CD8-positive, alpha-beta memory T cell (primary cell): ENCODE measurements around the gene PLEKHG2. TPM values are rescaled to one million over a fixed set of nuclear protein-coding genes. Genes with fewer than 3 reads are reported as not detected.

ENCODE experiments used
- CTCF ChIA-PET: fragments of 350-600 bp; sonication (Branson Sonifier 250); formaldehyde crosslinking; loops from one replicate; lab custom pipeline; 2021; ENCODE audit warnings: antibody characterized with exemption; lab: Charles Lee
- POLR2A ChIA-PET: fragments of 350-600 bp; sonication (Branson Sonifier 250); formaldehyde crosslinking; loops from one replicate; lab custom pipeline; 2021; ENCODE audit warnings: antibody characterized with exemption; lab: Charles Lee
- DNase-seq, 5 donors: peaks; one replicate each; pipeline versions ENCODE4 v3.0.0 to v3.0.0-alpha.2; 2020 to 2022; ENCODE audit warnings: mixed read lengths in 1 of 5
- H3K27ac ChIP-seq: one replicate; pipeline ENCODE4 v1.7.0; 2013; ENCODE audit warnings: low read depth, mild to moderate bottlenecking, low read length, moderate library complexity
- H3K27me3 ChIP-seq: 2 replicates; pipeline ENCODE4 v1.7.0; 2013; ENCODE audit warnings: low read length, mild to moderate bottlenecking; ENCODE audit not compliant: insufficient read depth, poor library complexity, severe bottlenecking
- H3K36me3 ChIP-seq: 2 replicates; pipeline ENCODE4 v1.7.0; 2013; ENCODE audit warnings: mild to moderate bottlenecking, low read length, moderate library complexity; ENCODE audit not compliant: insufficient read depth
- H3K4me1 ChIP-seq: 2 replicates; pipeline ENCODE4 v1.7.0; 2013; ENCODE audit warnings: mild to moderate bottlenecking, low read length, moderate library complexity; ENCODE audit not compliant: insufficient read depth
- H3K4me3 ChIP-seq: 2 replicates; pipeline ENCODE4 v1.7.0; 2013; ENCODE audit warnings: mild to moderate bottlenecking, low read length
- H3K9me3 ChIP-seq: 2 replicates; pipeline ENCODE4 v1.7.0; 2013; ENCODE audit warnings: mild to moderate bottlenecking, low read length
- H3K27ac Mint-ChIP-seq, 8 donors: one replicate each; pipeline ENCODE4 v1.8.0; 2020 to 2021; ENCODE audit warnings: mixed read lengths in 8 of 8, mild to moderate bottlenecking in 6 of 8, inconsistent platforms in 3 of 8, moderate library complexity in 3 of 8
- H3K27me3 Mint-ChIP-seq, 2 donors: one replicate each; pipeline ENCODE4 v1.8.0; 2020 to 2021; ENCODE audit warnings: mixed read lengths in 2 of 2, mild to moderate bottlenecking in 1 of 2, moderate library complexity in 1 of 2
- H3K36me3 Mint-ChIP-seq, 3 donors: one replicate each; pipeline ENCODE4 v1.8.0; 2020 to 2021; ENCODE audit warnings: mixed read lengths in 3 of 3, inconsistent platforms in 1 of 3, mild to moderate bottlenecking in 1 of 3
- H3K4me1 Mint-ChIP-seq, 3 donors: one replicate each; pipeline ENCODE4 v1.8.0; 2020 to 2021; ENCODE audit warnings: mixed read lengths in 3 of 3, inconsistent platforms in 1 of 3, mild to moderate bottlenecking in 1 of 3
- H3K4me3 Mint-ChIP-seq, 7 donors: one replicate each; pipeline ENCODE4 v1.8.0; 2020 to 2021; ENCODE audit warnings: mixed read lengths in 7 of 7, mild to moderate bottlenecking in 6 of 7, moderate library complexity in 4 of 7, inconsistent platforms in 2 of 7
- H3K9me3 Mint-ChIP-seq, 5 donors: one replicate each; pipeline ENCODE4 v1.8.0; 2020 to 2022; ENCODE audit warnings: mixed read lengths in 5 of 5, mild to moderate bottlenecking in 3 of 5, moderate library complexity in 2 of 5, inconsistent platforms in 1 of 5
- polyA plus RNA-seq: library from polyadenylated mRNA; unstranded; fragments of 300-500 nt; fragmentation: Illumina TruSeq; gene quantifications from one replicate; pipeline ENCODE4 v1.2.3, GENCODE V29; 2021
- total RNA-seq, 2 experiments: library from RNA; stranded (reverse); gene quantifications; one replicate each; pipeline ENCODE4 v1.2.3, GENCODE V29; 2021

Gene PLEKHG2
- total and polyA plus RNA-seq, 3 experiments from 2014 or later = 4.0 to 36.4 (median 35.2) TPM

- ChIA-PET CTCF (interaction anchor here (1.2 to 8.9 kb wide), 3 partner anchors 9 to 35 kb away, joined by 6 to 207 read pairs (median 7); partner anchors contain the start of genes MED29, PAF1, PLEKHG2 and RPS16), POLR2A (interaction anchor here (0.7 to 3.1 kb wide), 3 partner anchors 9 to 94 kb away, joined by 3 to 38 read pairs (median 17); partner anchors contain the start of gene PLEKHG2)
- no peaks in the 10 kb centered on the region for H3K27me3 ChIP-seq
- no peaks in the 10 kb centered on the region for H3K9me3 ChIP-seq
- peak overlapping the region in 6 of 7 donors; percentile 28 to 73 (median 64) for H3K4me3 Mint-ChIP-seq
- no peaks in the 10 kb centered on the region for H3K9me3 Mint-ChIP-seq
- peak overlapping the region; percentile 81 to 100 (median 99) for H3K27ac Mint-ChIP-seq
- H3K4me1 Mint-ChIP-seq = peaks cover 44 to 76% (median 60%) of the 10 kb centered on the region in 3 donors
- H3K4me3 ChIP-seq = no peak overlapping the region
- no peak for DNase-seq
- H3K4me1 ChIP-seq = peaks cover 75% of the 10 kb centered on the region
- no peaks in the 10 kb centered on the region for H3K27me3 Mint-ChIP-seq
- H3K36me3 Mint-ChIP-seq = peaks cover 3 to 22% (median 4%) of the 10 kb centered on the region in 3 donors
- peaks cover 9% of the 10 kb centered on the region for H3K36me3 ChIP-seq
- no peak overlapping the region for H3K27ac ChIP-seq
Observed at GRCh38 chr19:39400061-39400460, 12.4 kb upstream of the PLEKHG2 start.

- H3K4me3 ChIP-seq = peak overlapping the region; percentile 32
- ChIA-PET CTCF (interaction anchor here (0.8 to 8.9 kb wide), 6 partner anchors 10 to 279 kb away, joined by 3 to 207 read pairs (median 6); partner anchors contain the start of genes MED29, PAF1, PLEKHG2 and RPS16), POLR2A (interaction anchor here (0.5 to 3.1 kb wide), 9 partner anchors 8 to 191 kb away, joined by 3 to 38 read pairs (median 5); partner anchors contain the start of genes MED29, PAF1, PLEKHG2 and RPS16)
Observed at GRCh38 chr19:39401070-39401548, 11.4 kb upstream of the PLEKHG2 start.

GRCh38 chr19:39401549-39402345 is 10.7 kb upstream of the PLEKHG2 start:
- Histone ChIP-seq H3K27me3 (no peaks in the 10 kb centered on the region), H3K4me1 (peaks cover 88% of the 10 kb centered on the region), H3K9me3 (no peaks in the 10 kb centered on the region), H3K4me3 (peak overlapping the region; percentile 10), H3K36me3 (peaks cover 5% of the 10 kb centered on the region), H3K27ac (peak overlapping the region; percentile 99)
- peaks cover 0 to 3% of the 10 kb centered on the region in 2 donors for H3K27me3 Mint-ChIP-seq
- peaks cover 0 to 1% (median 0%) of the 10 kb centered on the region in 5 donors for H3K9me3 Mint-ChIP-seq
- peaks cover 53 to 88% (median 71%) of the 10 kb centered on the region in 3 donors for H3K4me1 Mint-ChIP-seq
- H3K27ac Mint-ChIP-seq = peak overlapping the region; percentile 96 to 100 (median 99)
- CTCF ChIA-PET = interaction anchor here (0.8 to 8.9 kb wide), 7 partner anchors 10 to 279 kb away, joined by 3 to 207 read pairs (median 6); partner anchors contain the start of genes MED29, PAF1, PLEKHG2 and RPS16
- POLR2A ChIA-PET = interaction anchor here (0.5 to 3.1 kb wide), 11 partner anchors 7 to 192 kb away, joined by 3 to 38 read pairs (median 4); partner anchors contain the start of genes MED29, PAF1, PLEKHG2 and RPS16
- peak overlapping the region; percentile 77 to 89 (median 80) for H3K4me3 Mint-ChIP-seq
- DNase-seq = peak; percentile 81 to 96 (median 89)
- peaks cover 0 to 17% (median 0%) of the 10 kb centered on the region in 3 donors for H3K36me3 Mint-ChIP-seq

More at GRCh38 chr19:39401070-39401548, 11.4 kb upstream of the PLEKHG2 start:
- no peaks in the 10 kb centered on the region for H3K9me3 ChIP-seq
- peak overlapping the region; percentile 99 for H3K27ac ChIP-seq
- H3K36me3 ChIP-seq = peaks cover 5% of the 10 kb centered on the region
- H3K27me3 Mint-ChIP-seq = peaks cover 0 to 2% of the 10 kb centered on the region in 2 donors
- H3K27ac Mint-ChIP-seq = peak overlapping the region; percentile 96 to 100 (median 99)
- peaks cover 0 to 14% (median 0%) of the 10 kb centered on the region in 3 donors for H3K36me3 Mint-ChIP-seq
- H3K4me1 ChIP-seq = peaks cover 86% of the 10 kb centered on the region
- H3K4me1 Mint-ChIP-seq = peaks cover 51 to 84% (median 68%) of the 10 kb centered on the region in 3 donors
- H3K27me3 ChIP-seq = no peaks in the 10 kb centered on the region
- no peak for DNase-seq
- peak overlapping the region; percentile 77 to 89 (median 80) for H3K4me3 Mint-ChIP-seq
- no peaks in the 10 kb centered on the region for H3K9me3 Mint-ChIP-seq

- CTCF ChIA-PET = interaction anchor here (1.8 to 8.9 kb wide), 3 partner anchors 9 to 33 kb away, joined by 6 to 207 read pairs (median 7); partner anchors contain the start of genes MED29, PAF1, PLEKHG2 and RPS16
- H3K9me3 Mint-ChIP-seq = peaks cover 0 to 6% (median 0%) of the 10 kb centered on the region in 5 donors
Observed at GRCh38 chr19:39402346-39403300, 9.8 kb upstream of the PLEKHG2 start.

GRCh38 chr19:39403331-39404312 is 8.8 kb upstream of the PLEKHG2 start:
- ChIA-PET POLR2A (interaction anchor here (1.0 to 1.8 kb wide), 4 partner anchors 9 to 32 kb away, joined by 4 to 6 read pairs (median 5); partner anchors contain the start of genes MED29, PAF1, PLEKHG2 and RPS16), CTCF (interaction anchor here (0.5 to 8.9 kb wide), 4 partner anchors 8 to 477 kb away, joined by 3 to 207 read pairs (median 4); partner anchors contain the start of genes MED29, PAF1 and PLEKHG2)
- H3K9me3 Mint-ChIP-seq = peaks cover 0 to 12% (median 1%) of the 10 kb centered on the region in 5 donors
- H3K4me1 Mint-ChIP-seq = peaks cover 49 to 76% (median 64%) of the 10 kb centered on the region in 3 donors
- no peaks in the 10 kb centered on the region for H3K27me3 ChIP-seq
- H3K27me3 Mint-ChIP-seq = peaks cover 0 to 18% of the 10 kb centered on the region in 2 donors
- peaks cover 74% of the 10 kb centered on the region for H3K4me1 ChIP-seq
- peaks cover 9 to 25% (median 9%) of the 10 kb centered on the region in 3 donors for H3K36me3 Mint-ChIP-seq
- no peaks in the 10 kb centered on the region for H3K9me3 ChIP-seq
- H3K4me3 Mint-ChIP-seq = peak overlapping the region; percentile 77 to 89 (median 80)
- peak overlapping the region; percentile 87 for H3K4me3 ChIP-seq
- peaks cover 11% of the 10 kb centered on the region for H3K36me3 ChIP-seq
- H3K27ac Mint-ChIP-seq = peak overlapping the region; percentile 96 to 100 (median 99)
- peak; percentile 93 to 99 (median 98) for DNase-seq
- peak overlapping the region; percentile 99 for H3K27ac ChIP-seq

More at GRCh38 chr19:39402346-39403300, 9.8 kb upstream of the PLEKHG2 start:
- Histone ChIP-seq H3K27ac (peak overlapping the region; percentile 99), H3K4me1 (peaks cover 84% of the 10 kb centered on the region), H3K36me3 (peaks cover 1% of the 10 kb centered on the region), H3K27me3 (no peaks in the 10 kb centered on the region), H3K9me3 (no peaks in the 10 kb centered on the region), H3K4me3 (peak overlapping the region; percentile 87)
- POLR2A ChIA-PET = interaction anchor here (0.6 to 3.1 kb wide), 9 partner anchors 9 to 68 kb away, joined by 3 to 38 read pairs (median 5); partner anchors contain the start of genes MED29, PAF1, PLEKHG2 and RPS16
- DNase-seq = peak; percentile 78 to 90 (median 84)
- H3K36me3 Mint-ChIP-seq = peaks cover 0 to 19% (median 2%) of the 10 kb centered on the region in 3 donors
- peak overlapping the region; percentile 96 to 100 (median 99) for H3K27ac Mint-ChIP-seq
- H3K4me1 Mint-ChIP-seq = peaks cover 53 to 84% (median 68%) of the 10 kb centered on the region in 3 donors
- peaks cover 0 to 9% of the 10 kb centered on the region in 2 donors for H3K27me3 Mint-ChIP-seq
- peak overlapping the region; percentile 77 to 89 (median 80) for H3K4me3 Mint-ChIP-seq
